ENCODE results near the gene RNF182.
"Not testable (repeated sequence)": the region's sequence is repeated elsewhere in the genome, so short reads cannot be mapped to it uniquely, and the experiment has no call there.

RNF182 gene

DNA sequence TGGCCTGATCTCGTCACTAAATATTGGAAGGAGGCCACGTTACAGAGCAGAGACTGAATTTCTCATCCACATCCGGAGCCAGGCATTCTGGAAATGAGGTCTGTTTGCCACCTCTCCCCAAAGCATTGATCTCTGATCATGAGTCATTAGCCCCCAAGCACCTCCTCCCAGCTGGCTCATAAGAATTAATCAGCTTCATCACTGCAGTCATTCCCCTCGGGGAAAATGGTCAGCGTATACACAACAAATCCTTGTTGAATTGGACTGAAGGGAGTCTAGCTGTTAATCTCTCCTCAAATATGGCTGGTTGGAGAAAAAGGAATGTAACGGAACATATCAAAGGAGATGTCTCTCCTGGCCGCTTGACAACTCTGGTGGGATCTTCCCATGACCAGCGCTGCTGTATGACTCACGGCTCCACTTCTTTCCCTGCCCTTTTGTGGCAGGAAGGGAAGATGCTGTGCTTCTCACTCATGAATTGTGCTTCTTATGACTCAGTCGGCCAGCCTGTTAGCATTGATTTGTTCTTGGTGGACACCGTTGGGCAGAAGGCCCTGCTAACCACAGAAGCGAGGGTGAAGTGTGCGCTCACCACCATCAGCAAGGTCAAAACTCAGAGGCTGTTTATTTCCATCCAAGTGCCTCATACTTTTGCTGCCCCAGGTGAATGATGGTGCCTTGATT is 76.7 kb downstream of the RNF182 start:
- DNase-seq (ENCODE audit: low spot score) = no peak

DNA sequence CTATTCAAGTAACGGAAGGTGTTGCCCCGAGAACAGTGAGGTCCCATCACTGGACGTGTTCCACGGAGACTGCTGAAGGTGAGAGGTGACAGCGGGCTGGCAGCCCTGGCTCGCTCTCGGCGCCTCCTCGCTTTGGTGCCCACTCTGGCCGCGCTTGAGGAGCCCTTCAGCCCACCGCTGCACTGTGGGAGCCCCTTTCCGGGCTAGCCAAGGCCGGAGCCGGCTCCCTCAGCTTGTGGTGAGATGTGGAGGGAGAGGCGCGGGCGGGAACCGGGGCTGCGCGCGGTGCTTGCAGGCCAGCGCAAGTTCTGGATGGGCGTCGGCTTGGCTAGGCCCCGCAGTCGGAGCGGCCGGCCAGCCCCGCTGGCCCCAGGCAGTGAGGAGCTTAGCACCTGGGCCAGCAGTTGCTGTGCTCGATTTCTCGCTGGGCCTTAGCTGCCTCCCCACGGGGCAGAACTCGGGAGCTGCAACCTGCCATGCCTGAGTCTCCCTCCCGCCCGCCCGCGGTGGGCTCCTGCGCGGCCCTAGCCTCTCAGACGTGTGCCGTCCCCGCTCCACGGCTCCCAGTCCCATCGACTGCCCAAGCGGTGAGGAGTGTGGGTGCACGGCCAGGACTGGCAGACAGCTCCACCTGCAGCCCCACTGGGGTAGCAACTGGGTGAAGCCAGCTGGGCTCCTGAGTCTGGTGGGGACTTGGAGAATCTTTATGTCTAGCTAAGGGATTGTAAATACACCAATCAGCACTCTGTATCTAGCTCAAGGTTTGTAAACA is 77.6 kb downstream of the RNF182 start:
- DNase-seq (ENCODE audit: low spot score) = no peak

- no peak for DNase-seq (ENCODE audit: low spot score)
These were observed 79.5 kb downstream of the RNF182 start for GRCh38 chr6:14004258-14004657.

GRCh38 chr6:14008809-14009208 is 84.1 kb downstream of the RNF182 start:
- no peak for DNase-seq (ENCODE audit: low spot score)

DNA sequence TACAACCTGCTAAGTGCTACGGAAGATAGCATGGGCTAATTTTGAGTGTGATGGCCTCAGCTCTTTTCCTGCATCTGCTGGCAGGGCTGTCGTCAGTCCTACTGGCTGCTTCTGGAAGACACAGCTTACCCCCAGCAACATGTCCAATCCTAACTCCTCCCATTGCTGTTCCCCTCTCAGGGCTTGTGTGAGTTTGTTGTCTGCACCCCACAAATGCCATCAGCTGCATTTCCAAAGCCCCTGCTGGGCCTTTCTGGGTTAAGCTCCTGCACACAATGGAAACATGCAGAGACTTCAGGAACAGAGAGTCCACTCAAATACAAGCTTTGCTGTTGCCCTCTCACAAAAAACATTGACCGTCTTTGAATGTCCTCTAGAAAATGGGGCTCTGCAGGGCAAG is 84.7 kb downstream of the RNF182 start:
- DNase-seq (ENCODE audit: low spot score) = no peak

DNA sequence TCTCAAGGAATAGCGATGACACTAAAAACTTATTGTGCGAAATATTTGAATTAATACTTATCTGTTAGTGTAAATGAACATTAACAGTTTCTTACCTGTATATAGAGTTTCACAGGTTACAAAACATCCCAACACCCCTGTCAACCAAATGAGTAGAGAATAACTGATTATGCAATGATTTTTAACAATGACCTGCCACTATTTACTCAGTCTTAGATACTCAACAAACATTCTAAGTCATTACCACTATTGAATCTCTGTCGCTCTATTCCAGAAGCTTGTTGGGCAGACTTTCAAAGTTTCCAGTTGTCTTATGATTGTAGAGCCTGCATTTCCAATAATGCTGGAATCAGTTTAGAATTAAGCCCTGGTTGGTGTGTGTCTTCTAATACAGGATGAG is 85.5 kb downstream of the RNF182 start:
- no peak for DNase-seq (ENCODE audit: low spot score)

- DNase-seq (ENCODE audit: low spot score) = no peak
These were observed 87.7 kb downstream of the RNF182 start for GRCh38 chr6:14012313-14013030.

GRCh38 chr6:14015964-14016363 is 91.2 kb downstream of the RNF182 start:
- DNase-seq (ENCODE audit: low spot score) = no peak

DNA sequence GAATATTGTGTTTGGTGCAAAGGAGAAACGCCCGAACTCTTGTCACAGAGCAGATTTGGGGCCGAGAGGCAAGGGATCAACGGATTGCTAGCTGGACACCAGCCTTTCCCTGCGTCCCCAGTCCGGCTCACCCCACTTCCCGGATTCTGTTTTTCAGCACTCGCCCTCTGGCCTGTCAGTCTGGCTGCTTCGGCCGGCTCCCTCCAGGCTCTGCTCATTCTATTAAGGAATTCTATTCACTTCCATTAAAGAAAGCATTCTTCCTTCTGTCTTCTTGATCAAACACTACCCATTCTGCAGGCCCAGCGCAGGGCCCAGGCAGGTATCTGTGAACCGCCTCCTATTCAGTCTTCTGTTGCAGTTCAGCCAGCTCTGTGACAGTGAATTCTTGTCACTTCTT is 91.7 kb downstream of the RNF182 start:
- no peak for DNase-seq (ENCODE audit: low spot score)

DNA sequence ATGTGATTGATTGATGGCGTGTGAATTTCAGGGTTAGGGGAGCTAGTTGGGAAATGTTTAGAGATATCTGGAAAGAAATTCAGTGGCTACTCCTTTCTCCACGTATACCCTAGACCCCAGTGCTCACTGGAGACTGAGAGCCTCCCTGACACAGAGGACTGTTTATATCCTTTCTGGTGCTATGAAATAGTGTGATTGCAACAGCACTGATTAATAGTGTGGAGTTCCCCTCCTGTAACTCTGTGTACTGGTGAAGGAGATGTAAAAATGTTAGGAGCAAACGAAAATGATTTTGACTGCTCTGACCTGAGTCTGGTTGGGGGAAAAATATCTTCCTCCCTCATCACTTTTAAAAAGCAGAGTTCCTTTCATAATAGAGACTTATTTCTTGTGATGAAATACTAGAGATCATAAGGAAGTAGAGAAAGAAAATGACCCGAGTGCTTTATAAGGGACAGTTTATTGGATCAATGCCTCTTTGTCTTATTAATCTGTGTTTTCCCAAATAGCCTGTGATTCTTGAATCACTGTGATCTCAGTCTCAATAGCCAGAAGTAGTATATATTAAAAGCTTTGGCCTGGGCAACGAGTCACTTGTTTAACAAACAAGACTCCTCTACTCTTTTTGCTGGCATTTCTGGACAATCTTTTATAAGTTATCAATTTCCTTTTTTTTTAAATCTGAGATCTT is 92.3 kb downstream of the RNF182 start:
- no peak for DNase-seq (ENCODE audit: low spot score)

- DNase-seq (ENCODE audit: low spot score) = no peak
These were observed 93.1 kb downstream of the RNF182 start for GRCh38 chr6:14017626-14018475.

DNA sequence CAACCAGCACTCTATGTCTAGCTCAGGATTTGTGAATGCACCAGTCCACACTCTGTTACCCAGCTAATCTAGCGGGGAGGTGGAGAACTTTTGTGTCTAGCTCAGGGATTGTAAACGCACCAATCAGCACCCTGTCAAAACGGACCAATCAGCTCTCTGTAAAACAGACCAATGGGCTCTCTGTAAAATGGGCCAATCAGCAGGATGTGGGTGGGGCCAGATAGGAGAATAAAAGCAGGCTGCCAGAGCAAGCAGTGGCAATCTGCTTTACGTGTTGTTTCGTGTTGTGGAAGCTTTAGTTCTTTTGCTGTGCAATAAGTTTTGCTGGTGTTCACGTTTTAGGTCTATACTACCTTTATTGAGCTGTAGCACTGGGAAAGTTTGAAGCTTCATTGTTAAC is 93.8 kb downstream of the RNF182 start:
- DNase-seq (ENCODE audit: low spot score) = not testable (repeated sequence)

DNA sequence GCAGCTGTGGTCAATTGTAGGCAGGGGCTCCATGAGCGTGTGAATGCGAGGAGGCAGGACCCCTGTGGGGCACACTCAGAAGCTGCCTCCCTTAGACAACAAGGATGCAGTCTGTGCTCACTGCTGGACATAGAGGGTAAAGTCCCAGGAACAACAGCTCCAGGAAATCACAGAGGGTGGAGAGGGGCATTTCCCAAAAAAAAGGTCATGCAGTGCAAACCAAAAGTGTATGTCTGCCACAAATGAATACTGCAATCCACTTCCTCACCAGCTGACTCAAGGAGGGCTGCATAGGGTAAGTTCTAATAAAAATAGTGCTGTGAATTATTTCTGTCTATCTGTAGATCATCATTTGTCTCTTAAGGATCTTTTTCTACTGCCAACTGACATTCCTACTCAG is 95.8 kb downstream of the RNF182 start:
- no peak for DNase-seq (ENCODE audit: low spot score)

GRCh38 chr6:14021449-14021848 is 96.7 kb downstream of the RNF182 start:
- no peak for DNase-seq (ENCODE audit: low spot score)

DNA sequence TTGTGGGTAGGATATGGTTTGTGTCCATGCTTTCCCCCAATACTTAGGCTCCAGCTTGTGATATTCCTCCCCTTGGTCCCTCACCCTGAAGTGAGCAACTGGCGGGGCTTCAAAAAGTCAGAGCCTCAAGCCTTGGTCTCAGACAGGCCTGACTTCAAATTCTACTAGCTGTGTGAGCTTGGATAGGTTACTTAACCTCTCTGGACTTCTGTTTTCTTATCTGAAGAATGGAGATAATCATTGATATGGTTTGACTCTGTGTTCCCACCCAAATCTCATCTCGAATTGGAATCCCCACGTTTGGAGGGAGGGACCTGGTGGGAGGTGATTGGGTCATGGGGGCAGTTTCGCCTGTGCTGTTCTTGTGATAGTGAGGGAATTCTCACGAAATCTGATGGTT is 97.9 kb downstream of the RNF182 start:
- DNase-seq (ENCODE audit: low spot score) = no peak

GRCh38 chr6:14023855-14024254 is 99.1 kb downstream of the RNF182 start:
- no peak for DNase-seq (ENCODE audit: low spot score)

DNA sequence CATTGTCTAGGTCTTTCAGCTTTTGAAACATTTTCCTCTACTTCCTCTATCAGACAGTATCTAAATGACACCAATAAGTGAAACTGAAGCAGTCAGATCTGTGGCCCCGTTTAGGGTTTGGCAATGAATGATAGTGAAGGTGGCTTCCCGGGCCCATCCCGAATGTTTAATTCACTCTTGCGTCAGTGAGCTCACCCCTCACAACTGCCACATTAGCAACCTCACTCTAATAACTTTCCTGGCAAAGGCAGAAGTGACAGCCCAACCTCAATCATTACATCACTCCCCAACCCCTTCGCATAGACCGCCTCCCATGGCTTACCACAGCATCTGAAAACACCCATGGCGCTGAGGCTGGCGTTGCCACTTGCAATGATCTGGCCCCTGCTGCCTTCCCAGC is 100.4 kb downstream of the RNF182 start:
- no peak for DNase-seq (ENCODE audit: low spot score)

DNA sequence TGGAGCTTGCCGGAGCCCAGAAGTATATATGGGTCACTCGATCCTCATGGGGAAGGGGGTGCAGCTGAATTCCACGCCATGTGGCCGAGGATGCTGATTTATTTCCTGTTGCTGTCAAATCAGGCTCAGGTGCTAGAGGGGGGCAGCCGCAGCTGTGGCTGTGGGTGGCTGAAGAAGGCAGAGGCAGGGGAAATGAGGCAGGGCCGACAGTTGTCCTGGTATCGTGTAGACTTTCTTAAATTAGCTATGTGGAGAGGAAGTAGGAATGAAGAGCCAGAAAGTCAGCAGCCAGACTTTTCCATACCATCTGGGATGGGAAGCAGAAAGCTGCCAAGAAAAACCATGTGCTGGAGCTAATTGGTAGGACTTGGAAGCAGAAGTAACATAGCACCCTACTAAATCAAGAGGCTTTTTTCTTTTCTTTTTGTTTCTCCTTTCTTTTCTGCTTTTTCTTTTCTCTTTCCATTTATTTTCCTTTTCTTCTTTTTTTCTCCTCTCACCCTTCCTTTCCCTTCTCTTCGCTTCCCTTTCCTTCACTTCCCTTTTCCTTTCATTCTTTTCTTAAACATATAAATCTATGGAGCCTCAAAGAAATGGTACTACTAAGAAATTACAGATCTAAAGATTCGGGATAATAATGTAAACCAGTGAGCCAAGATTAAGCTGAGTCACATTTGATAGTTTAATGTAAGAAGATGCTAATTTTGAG is 102.2 kb downstream of the RNF182 start:
- DNase-seq (ENCODE audit: low spot score) = no peak

DNA sequence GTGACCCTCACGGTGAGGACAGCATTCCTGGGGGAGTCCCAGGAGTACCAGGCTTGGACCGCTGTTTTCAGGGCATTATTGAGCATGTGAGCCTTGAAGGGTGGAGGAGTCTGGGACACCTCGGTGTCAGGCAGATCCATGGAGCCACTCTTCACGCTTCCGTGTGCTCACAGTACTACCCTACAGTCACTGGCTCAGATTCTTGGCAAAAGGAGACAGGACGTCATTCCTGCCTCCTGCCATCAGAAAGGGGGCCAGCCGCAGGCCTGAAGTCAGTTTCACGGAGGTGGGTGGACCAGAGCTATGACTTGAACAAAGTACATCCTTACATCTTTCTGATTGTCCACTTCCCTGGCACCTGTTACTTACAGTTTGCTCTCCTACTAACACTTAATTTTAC is 103.9 kb downstream of the RNF182 start:
- DNase-seq (ENCODE audit: low spot score) = no peak

- no peak for DNase-seq (ENCODE audit: low spot score)
These were observed 104.9 kb downstream of the RNF182 start for GRCh38 chr6:14029605-14030004.

Measured in germinal center (tissue), 1 donor.